ACC112 (cell line): ENCODE measurements around the gene NAALADL2.

Experiments used
- H2AFZ ChIP-seq: fragments of 200-600 bp; sonication (generic); one replicate; pipeline ENCODE4 v1.6.0; 2017; ENCODE audit warnings: antibody characterized with exemption, low read length; ENCODE audit not compliant: unreplicated experiment
- H3K27ac ChIP-seq: fragments of 200-600 bp; sonication (generic); 2 replicates; pipeline ENCODE4 v1.5.1; 2014; ENCODE audit warnings: low read depth, mild to moderate bottlenecking, antibody characterized with exemption, low read length, moderate library complexity
- H3K27me3 ChIP-seq: fragments of 200-600 bp; sonication (generic); 2 replicates; pipeline ENCODE4 v1.6.1; 2014; ENCODE audit warnings: mild to moderate bottlenecking, antibody characterized with exemption, low read length, moderate library complexity, mixed read lengths; ENCODE audit not compliant: insufficient read depth
- H3K36me3 ChIP-seq: fragments of 200-600 bp; sonication (generic); 2 replicates; pipeline ENCODE4 v1.6.1; 2016; ENCODE audit warnings: mild to moderate bottlenecking, antibody characterized with exemption, low read length, moderate library complexity, mixed read lengths; ENCODE audit not compliant: insufficient read depth
- H3K4me1 ChIP-seq: fragments of 200-600 bp; sonication (generic); one replicate; pipeline ENCODE4 v1.6.1; 2016; ENCODE audit warnings: low read length, mixed read lengths; ENCODE audit not compliant: insufficient read depth, unreplicated experiment, control insufficient read depth
- H3K4me3 ChIP-seq: fragments of 200-600 bp; sonication (generic); 2 replicates; pipeline ENCODE4 v1.5.1; 2014; ENCODE audit warnings: mild to moderate bottlenecking, low read depth, low read length
- H3K79me2 ChIP-seq: fragments of 200-600 bp; sonication (generic); one replicate; pipeline ENCODE4 v1.6.0; 2016; ENCODE audit warnings: low read length; ENCODE audit not compliant: control insufficient read depth, unreplicated experiment, insufficient read depth

NAALADL2 gene

DNA sequence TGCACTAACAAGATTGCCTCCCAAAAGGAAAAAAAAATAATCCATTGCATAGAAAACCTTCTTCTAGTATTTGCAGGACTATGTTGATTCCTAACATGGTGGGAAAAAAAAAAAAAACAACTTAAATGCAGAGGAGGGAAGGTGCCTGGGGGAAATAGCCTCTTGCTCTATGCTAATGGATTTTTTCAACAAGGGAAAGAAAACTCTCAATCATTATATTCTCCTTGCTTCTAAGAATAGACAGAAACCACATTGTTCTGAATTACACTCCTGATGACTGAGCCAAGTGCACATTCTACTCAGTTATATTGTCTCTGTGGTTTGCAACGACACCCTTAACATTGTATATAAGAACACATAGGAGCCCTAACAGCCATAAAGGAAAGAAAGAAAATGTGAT is 760.2 kb downstream of the NAALADL2 start:
- Histone ChIP-seq H3K4me3 (no peak overlapping the region), H2AFZ (no peak overlapping the region), H3K27ac (no peak overlapping the region), H3K4me1 (no peaks in the 10 kb centered on the region), H3K27me3 (no peaks in the 10 kb centered on the region), H3K36me3 (no peaks in the 10 kb centered on the region), H3K79me2 (no peaks in the 10 kb centered on the region)

DNA sequence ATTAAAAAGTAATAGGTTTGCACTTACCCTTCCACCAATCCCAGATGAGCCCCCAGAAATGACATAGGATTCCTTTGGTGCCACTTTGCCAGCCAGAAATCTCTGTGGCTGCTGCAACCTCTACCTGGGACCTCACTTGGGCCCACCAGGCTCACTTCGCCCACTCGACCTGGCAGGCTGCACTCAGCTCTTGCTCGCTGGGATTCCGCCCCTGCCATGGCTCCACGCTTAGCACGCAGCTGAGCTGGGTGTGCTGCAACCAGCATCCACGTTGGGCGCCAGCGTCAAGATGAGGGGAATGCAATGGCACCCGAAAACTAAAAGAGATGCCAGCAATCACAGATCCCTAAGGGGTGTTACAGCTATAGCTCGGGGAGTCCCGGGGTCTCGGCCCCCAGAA is 761.0 kb downstream of the NAALADL2 start:
- no peak overlapping the region for H3K4me3 ChIP-seq
- no peaks in the 10 kb centered on the region for H3K79me2 ChIP-seq
- no peak overlapping the region for H2AFZ ChIP-seq
- no peaks in the 10 kb centered on the region for H3K27me3 ChIP-seq
- no peaks in the 10 kb centered on the region for H3K36me3 ChIP-seq
- no peaks in the 10 kb centered on the region for H3K4me1 ChIP-seq
- no peak overlapping the region for H3K27ac ChIP-seq

DNA sequence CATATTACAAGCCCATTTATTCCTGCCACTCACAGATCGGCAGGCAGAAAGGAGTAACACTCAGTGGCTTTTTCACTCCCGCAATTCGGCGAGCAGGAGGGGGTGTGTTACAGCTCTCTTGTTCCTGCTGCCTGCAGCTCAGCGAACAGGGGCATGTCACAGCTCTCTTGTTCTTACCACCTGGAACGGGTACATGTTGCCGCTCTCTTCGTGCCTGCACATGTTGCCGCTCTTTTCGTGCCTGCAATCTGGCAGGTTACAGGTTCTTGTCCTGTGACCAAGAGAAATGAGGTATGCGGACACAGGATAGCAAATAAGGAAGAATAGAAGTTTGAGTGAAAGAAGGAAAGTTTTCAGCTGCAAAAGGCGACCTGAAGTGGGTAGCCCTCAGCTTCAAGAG is 761.4 kb downstream of the NAALADL2 start:
- H3K79me2 ChIP-seq: no peaks in the 10 kb centered on the region
- no peaks in the 10 kb centered on the region for H3K4me1 ChIP-seq
- no peaks in the 10 kb centered on the region for H3K36me3 ChIP-seq
- H2AFZ ChIP-seq: no peak overlapping the region
- no peak overlapping the region for H3K4me3 ChIP-seq
- H3K27ac ChIP-seq: no peak overlapping the region
- no peaks in the 10 kb centered on the region for H3K27me3 ChIP-seq

DNA sequence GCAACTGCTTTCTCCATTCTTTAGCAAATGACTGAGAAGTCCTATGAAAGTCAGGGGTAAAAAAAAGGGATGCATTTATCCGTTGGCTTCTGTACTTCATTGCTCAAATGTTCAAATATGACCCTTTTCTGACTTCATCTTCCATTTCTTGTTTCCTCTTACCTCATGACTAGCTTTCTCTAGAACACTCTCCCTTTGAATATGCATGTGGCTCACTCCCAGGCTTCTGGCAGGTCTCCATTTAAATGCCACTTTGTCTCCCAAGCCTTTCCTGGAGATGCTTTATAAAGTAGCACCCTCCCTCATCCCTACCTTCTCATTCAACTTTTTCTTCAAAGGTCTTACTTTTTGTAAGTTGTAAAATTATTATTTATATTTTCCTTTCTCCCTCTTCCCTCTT is 781.8 kb downstream of the NAALADL2 start:
- Histone ChIP-seq H3K27me3 (no peaks in the 10 kb centered on the region), H3K4me1 (no peaks in the 10 kb centered on the region), H2AFZ (no peak overlapping the region), H3K4me3 (no peak overlapping the region), H3K79me2 (no peaks in the 10 kb centered on the region), H3K36me3 (no peaks in the 10 kb centered on the region), H3K27ac (no peak overlapping the region)

DNA sequence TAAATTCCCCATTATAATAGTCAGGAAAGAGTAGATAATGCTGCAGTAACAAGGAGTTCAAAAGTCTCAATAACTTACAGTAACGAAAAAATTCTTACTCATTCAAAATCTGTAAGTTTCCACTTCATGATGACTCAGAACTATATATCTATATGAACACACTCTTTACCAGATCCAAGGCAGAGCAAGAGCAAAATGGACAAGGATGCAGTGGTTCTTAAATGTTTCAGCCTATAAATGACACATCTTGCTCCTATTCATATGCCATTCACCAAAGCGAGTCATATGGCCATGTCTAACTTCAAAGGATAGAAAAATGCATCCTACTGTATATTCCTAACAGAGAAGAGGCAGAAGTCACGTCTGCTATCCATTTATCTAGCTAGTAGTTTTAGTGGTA is 787.7 kb downstream of the NAALADL2 start:
- Histone ChIP-seq H2AFZ (no peak overlapping the region), H3K79me2 (no peaks in the 10 kb centered on the region), H3K27ac (no peak overlapping the region), H3K36me3 (no peaks in the 10 kb centered on the region), H3K4me3 (no peak overlapping the region), H3K4me1 (no peaks in the 10 kb centered on the region), H3K27me3 (no peaks in the 10 kb centered on the region)

DNA sequence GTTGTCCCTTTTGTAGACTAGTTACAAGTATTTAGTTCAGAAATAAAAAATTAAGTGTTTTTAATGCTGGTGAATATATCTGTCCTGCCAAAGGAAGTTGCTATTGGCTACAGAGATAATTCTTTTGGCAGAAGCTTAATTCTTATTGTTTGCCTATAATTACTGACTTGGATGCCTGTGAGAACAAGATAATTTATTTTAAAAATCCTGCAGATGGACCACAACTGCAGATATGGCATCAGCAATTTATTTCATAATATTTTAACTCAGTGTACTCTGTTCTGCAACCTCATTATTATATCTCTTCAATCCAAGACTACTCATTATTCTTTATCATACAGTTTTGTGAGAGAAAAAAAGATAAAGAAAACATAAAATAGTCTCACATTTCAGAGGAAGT is 789.8 kb downstream of the NAALADL2 start:
- no peaks in the 10 kb centered on the region for H3K27me3 ChIP-seq
- H3K4me3 ChIP-seq: no peak overlapping the region
- no peak overlapping the region for H2AFZ ChIP-seq
- no peak overlapping the region for H3K27ac ChIP-seq
- H3K79me2 ChIP-seq: no peaks in the 10 kb centered on the region
- H3K36me3 ChIP-seq: no peaks in the 10 kb centered on the region
- H3K4me1 ChIP-seq: no peaks in the 10 kb centered on the region

DNA sequence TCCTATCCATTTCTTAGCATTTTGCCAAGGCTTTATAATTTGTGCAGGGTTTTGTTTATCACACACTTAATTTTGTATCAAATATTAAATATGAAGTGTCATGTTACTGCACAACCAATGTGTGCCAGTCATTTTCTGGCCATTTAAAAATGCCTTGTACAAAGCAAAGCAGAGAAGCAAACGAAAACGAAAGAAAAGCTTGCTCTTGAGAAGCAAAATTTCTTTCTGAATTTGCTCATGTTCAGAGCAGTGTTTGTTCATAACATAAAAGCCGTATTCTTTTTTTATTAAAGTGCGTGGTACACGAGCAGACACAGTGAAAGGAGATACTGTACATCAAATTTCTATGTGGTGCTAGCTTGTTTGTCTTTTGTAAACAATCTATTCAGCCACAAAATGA is 792.6 kb downstream of the NAALADL2 start:
- Histone ChIP-seq H3K4me1 (no peaks in the 10 kb centered on the region), H3K27ac (no peak overlapping the region), H3K79me2 (no peaks in the 10 kb centered on the region), H3K27me3 (no peaks in the 10 kb centered on the region), H2AFZ (peak overlapping the region; percentile 65), H3K36me3 (no peaks in the 10 kb centered on the region), H3K4me3 (peak overlapping the region; percentile 56)

DNA sequence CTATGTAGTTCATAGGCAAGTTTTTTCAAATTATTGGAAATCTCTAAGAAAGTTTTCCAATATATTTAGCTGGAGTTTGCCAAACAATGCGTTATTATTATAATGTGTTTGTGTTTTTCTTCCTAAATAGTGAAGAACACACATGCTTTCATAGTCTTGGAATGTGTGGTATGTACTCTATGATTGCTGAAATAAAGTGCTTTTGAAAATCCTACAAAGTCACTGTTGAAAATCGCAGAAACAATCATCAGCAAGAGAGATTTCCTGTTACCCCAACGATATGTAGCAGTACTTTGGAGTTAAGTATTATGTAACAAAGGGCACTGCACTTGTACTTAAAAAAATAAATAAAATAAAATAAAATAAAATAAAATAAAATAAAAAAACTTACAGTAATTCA is 796.2 kb downstream of the NAALADL2 start:
- H3K79me2 ChIP-seq: no peaks in the 10 kb centered on the region
- H3K36me3 ChIP-seq: no peaks in the 10 kb centered on the region
- no peak overlapping the region for H3K27ac ChIP-seq
- no peak overlapping the region for H2AFZ ChIP-seq
- H3K4me3 ChIP-seq: no peak overlapping the region
- H3K27me3 ChIP-seq: no peaks in the 10 kb centered on the region
- no peaks in the 10 kb centered on the region for H3K4me1 ChIP-seq

DNA sequence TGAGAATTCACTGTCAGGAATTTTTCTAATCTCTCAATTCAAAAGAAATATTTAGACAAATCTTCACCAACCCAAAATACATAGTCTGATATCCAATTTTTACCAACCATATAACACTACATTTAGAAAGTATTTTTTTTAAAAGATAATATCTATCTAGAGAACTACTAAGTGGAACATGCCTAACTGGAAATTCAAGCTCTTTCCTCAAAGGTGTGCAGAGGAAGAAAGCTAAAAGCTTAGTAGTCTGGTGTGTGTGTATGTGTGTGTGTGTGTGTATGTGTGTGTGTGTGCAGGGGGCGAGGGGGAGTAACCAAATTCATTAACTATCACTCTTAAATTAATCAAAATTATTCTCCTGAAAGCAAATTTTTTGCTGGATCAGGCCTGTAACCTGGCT is 797.3 kb downstream of the NAALADL2 start:
- no peaks in the 10 kb centered on the region for H3K4me1 ChIP-seq
- no peak overlapping the region for H2AFZ ChIP-seq
- H3K79me2 ChIP-seq: no peaks in the 10 kb centered on the region
- no peak overlapping the region for H3K27ac ChIP-seq
- H3K36me3 ChIP-seq: no peaks in the 10 kb centered on the region
- no peaks in the 10 kb centered on the region for H3K27me3 ChIP-seq
- no peak overlapping the region for H3K4me3 ChIP-seq

DNA sequence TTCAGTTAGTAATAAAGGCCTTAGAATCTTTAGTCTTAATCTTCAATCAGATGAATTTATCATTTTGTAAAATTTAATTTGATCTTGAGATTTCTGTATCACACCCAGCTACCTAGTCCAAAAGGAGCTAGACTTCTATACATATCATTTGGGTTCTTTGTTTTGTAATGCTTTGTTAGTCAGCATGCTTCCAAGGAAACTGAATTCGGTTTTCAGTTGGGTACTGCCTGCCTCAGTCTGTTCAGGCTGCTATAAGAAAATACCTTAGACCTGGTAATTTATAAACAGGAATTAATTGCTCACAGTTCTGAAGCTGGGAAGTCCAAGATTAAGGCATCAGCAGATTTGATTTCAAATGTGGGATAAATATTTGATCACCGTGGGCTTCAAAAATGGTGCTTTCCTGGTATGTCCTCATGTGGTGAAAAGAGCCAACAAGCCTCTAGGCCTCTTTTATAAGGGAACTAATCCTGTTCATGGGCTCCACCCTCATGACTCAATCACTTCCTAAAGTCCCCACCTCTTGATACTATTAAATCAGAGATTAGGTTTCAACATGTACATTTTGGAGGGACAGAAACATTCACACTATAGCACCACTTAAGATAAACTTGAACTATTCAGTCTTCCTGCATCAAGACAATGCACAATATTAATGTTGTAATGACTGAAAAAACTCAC is 800.7 kb downstream of the NAALADL2 start:
- Histone ChIP-seq H3K4me1 (no peaks in the 10 kb centered on the region), H3K27me3 (no peaks in the 10 kb centered on the region), H3K4me3 (no peak overlapping the region), H3K36me3 (no peaks in the 10 kb centered on the region), H3K27ac (no peak overlapping the region), H2AFZ (no peak overlapping the region), H3K79me2 (no peaks in the 10 kb centered on the region)

DNA sequence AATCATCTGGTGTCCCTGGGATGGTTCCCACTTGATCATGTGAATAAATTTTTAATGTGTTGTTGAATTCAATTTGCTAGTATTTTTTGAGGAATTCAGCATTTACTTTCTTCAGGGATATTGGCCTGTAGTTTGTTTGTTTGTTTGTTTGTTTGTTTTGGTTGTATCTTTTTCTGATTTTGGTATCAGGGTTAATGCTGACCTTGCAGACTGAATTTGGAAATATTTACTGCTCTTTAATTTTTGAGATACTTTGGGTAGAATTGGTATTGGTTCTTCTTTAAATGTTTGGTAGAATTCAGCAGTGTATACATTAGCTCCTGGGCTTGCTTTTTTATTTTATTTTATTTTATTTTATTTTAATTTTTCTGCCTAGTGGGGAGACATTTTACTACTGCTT is 803.7 kb downstream of the NAALADL2 start:
- Histone ChIP-seq H3K27me3 (no peaks in the 10 kb centered on the region), H3K36me3 (no peaks in the 10 kb centered on the region), H3K4me1 (no peaks in the 10 kb centered on the region), H2AFZ (no peak overlapping the region), H3K27ac (no peak overlapping the region), H3K79me2 (no peaks in the 10 kb centered on the region), H3K4me3 (no peak overlapping the region)
